ENCODE measurements around the gene SPNS2. TPM values are rescaled to one million over a fixed set of nuclear protein-coding genes. Genes with fewer than 3 reads are reported as not detected.

The SPNS2 gene
- total and polyA plus RNA-seq, 2 of the 8 experiments (the other 6 are each of a cell fraction or from before 2014, with no cell fraction given), result 1.2 to 1.5 TPM

DNA sequence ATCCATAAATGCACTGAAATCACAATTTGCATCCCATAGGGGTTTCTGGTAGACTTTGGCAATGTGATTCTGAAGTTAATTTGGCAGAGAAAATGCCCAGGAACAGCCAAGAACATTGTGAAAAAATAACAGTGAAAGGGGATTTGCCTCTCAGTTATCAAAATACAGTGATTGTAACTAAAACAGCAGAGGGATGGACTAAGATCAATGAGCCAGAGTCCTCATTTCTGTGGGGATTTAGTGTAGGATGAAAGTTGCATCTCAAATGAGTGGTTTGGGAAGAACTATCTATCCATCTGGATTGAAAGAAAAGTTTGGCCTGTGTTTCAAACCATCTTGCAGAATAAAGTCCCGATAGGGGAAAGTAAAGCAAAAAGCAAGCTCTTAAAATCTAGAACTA, 28.5 kb downstream of the SPNS2 start:
- H3K4me1 ChIP-seq (replicated peaks in 1 of 4; ENCODE audit: control insufficient read depth in 3 of 4, insufficient read depth in 4 of 4, low read length in 3 of 4), result no peaks in the 10 kb centered on the region
- H3K4ac ChIP-seq (replicated peaks; ENCODE audit: insufficient read length, low read depth, low read length), result peak overlapping the region; percentile 53
- no peak overlapping the region for H2AK5ac ChIP-seq (ENCODE audit: low read depth, low read length)
- no peak for DNase-seq (ENCODE audit: low read depth in 1 of 2, low spot score in 2 of 2)
- no peaks in the 10 kb centered on the region for H3K36me3 ChIP-seq (ENCODE audit: control insufficient read depth in 2 of 4, insufficient read depth in 4 of 4, low read length in 3 of 4)
- no peak overlapping the region for H4K5ac ChIP-seq (ENCODE audit: insufficient read length, low read depth, low read length)
- no peak overlapping the region for H3K4me2 ChIP-seq (ENCODE audit: insufficient read depth in 1 of 2, low read depth in 2 of 2, low read length in 2 of 2)
- H4K8ac ChIP-seq (ENCODE audit: extremely low read depth, insufficient read depth, low read length), result no peak overlapping the region
- no peak overlapping the region for H3K14ac ChIP-seq (ENCODE audit: insufficient read length)
- no peak overlapping the region for H3K27ac ChIP-seq (ENCODE audit: low read depth, low read length)
- no peak overlapping the region for H4K91ac ChIP-seq (replicated peaks; ENCODE audit: insufficient read length, low read length)
- no peak overlapping the region for H2BK12ac ChIP-seq (ENCODE audit: low read depth, low read length)
- H2BK15ac ChIP-seq (ENCODE audit: low read length), result no peak overlapping the region
- H3K79me1 ChIP-seq (ENCODE audit: low read depth, low read length), result no peaks in the 10 kb centered on the region
- H3K9ac ChIP-seq (replicated peaks in 1 of 4; ENCODE audit: extremely low read depth in 1 of 4, low read depth in 3 of 4, low read length in 3 of 4), result no peak overlapping the region
- ChIA-PET CTCF (ENCODE audit: partially characterized antibody) (interaction anchor here (0.6 to 1.0 kb wide), 4 partner anchors 8 to 73 kb away, joined by 3 read pairs; no protein-coding TSS in a partner anchor), POLR2A (ENCODE audit: partially characterized antibody) (interaction anchor here (0.8 to 37.1 kb wide), 3 partner anchors 20 to 99 kb away, joined by 3 to 546 read pairs (median 3); partner anchors contain the start of genes GGT6 and MYBBP1A)
- 83% methylated on average over 1 of the region's 1 CpG; no CpG with 5 or more reads in 1 of the 2 experiments for WGBS, 2 experiments (ENCODE audit: extremely low coverage in 1 of 2, insufficient coverage in 1 of 2, insufficient read length in 1 of 2, insufficient replicate concordance in 2 of 2, low coverage in 1 of 2, low lambda C conversion rate in 2 of 2, missing lambda C conversion rate in 1 of 2)
- FAIRE-seq, result no peak
- no peaks in the 10 kb centered on the region for H3K79me2 ChIP-seq (ENCODE audit: control insufficient read depth in 1 of 2, insufficient read depth in 2 of 2, low read length in 2 of 2)
- peaks cover 0 to 4% of the 10 kb centered on the region in 2 experiments for H4K20me1 ChIP-seq (replicated peaks in 1 of 2; ENCODE audit: control insufficient read depth in 1 of 2, insufficient read depth in 2 of 2, low read length in 2 of 2)
- H3K56ac ChIP-seq (replicated peaks; ENCODE audit: insufficient read length, low read depth, low read length), result no peak overlapping the region
- TF ChIP-seq CBX5 (IDR thresholded peaks at IDR 0.05; ENCODE audit: low read depth, low read length) (no peak), CHD1 (IDR thresholded peaks at IDR 0.05; ENCODE audit: low read depth, low read length) (no peak)
- no peak overlapping the region for H3K23ac ChIP-seq (ENCODE audit: insufficient read length)
- H2AFZ ChIP-seq (ENCODE audit: low read length), result no peak overlapping the region
- H3K23me2 ChIP-seq (ENCODE audit: low read depth, low read length), result no peaks in the 10 kb centered on the region; the same call in 1 of the 2 replicates
- no peak overlapping the region for H2BK20ac ChIP-seq (ENCODE audit: low read length)
- no peak overlapping the region for H3K4me3 ChIP-seq (ENCODE audit: extremely low read depth in 1 of 4, insufficient read depth in 2 of 4, low read depth in 3 of 4, low read length in 4 of 4)
- H2BK120ac ChIP-seq (replicated peaks; ENCODE audit: low read depth, low read length), result no peak overlapping the region
- no peak overlapping the region for H2BK5ac ChIP-seq (ENCODE audit: low read depth, low read length)
- H3K18ac ChIP-seq (ENCODE audit: extremely low read depth, low read length), result no peak overlapping the region
- H3K9me3 ChIP-seq (ENCODE audit: insufficient read depth in 2 of 2, low read depth in 1 of 2, low read length in 1 of 2), result no peaks in the 10 kb centered on the region
- peaks cover 0 to 33% (median 25%) of the 10 kb centered on the region in 4 experiments; a peak in 6 of 7 replicates for H3K27me3 ChIP-seq (replicated peaks in 1 of 4; ENCODE audit: control insufficient read depth in 3 of 4, extremely low read depth in 1 of 4, insufficient read depth in 3 of 4, low read length in 3 of 4)
